H1 (cell line): ENCODE data around the gene PCDHGB5. TPM values are rescaled to one million over a fixed set of nuclear protein-coding genes. Genes with fewer than 3 reads are reported as not detected.

Experiments used
- CTCF ChIA-PET: fragments of 300-600 bp; sonication (Branson Sonifier 250); formaldehyde crosslinking; loops from one replicate; lab custom pipeline; 2021; ENCODE audit not compliant: partially characterized antibody; lab: Charles Lee
- POLR2A ChIA-PET: fragments of 300-600 bp; sonication (Branson Sonifier 250); formaldehyde crosslinking; loops from one replicate; lab custom pipeline; 2021; ENCODE audit warnings: inconsistent platforms; ENCODE audit not compliant: partially characterized antibody; lab: Charles Lee
- DNase-seq, 2 experiments: peaks; one replicate each; pipeline versions ENCODE4 v3.0.0 to v3.0.0-alpha.2; 2010 to 2022; ENCODE audit warnings: low spot score in 2 of 2, low read depth in 1 of 2, mixed read lengths in 1 of 2
- FAIRE-seq: peaks from 2 replicates; lab custom pipeline; 2011; peaks lifted over from hg19 to GRCh38; lab: Jason Lieb, UNC
- H2AFZ ChIP-seq: 2 replicates; pipeline ENCODE4 v1.8.1; 2012; ENCODE audit warnings: low read length, inconsistent platforms
- H2AK5ac ChIP-seq: 2 replicates; pipeline ENCODE4 v1.6.1; 2013; ENCODE audit warnings: low read depth, low read length
- H2BK120ac ChIP-seq: replicated peaks from 2 replicates; pipeline ENCODE3; 2013; ENCODE audit warnings: low read depth, low read length, inconsistent platforms
- H2BK12ac ChIP-seq: 2 replicates; pipeline ENCODE4 v1.6.1; 2013; ENCODE audit warnings: low read depth, low read length
- H2BK15ac ChIP-seq: 2 replicates; pipeline ENCODE4 v1.6.1; 2013; ENCODE audit warnings: low read length
- H2BK20ac ChIP-seq: 2 replicates; pipeline ENCODE4 v1.6.1; 2013; ENCODE audit warnings: low read length
- H2BK5ac ChIP-seq: 2 replicates; pipeline ENCODE4 v1.6.1; 2013; ENCODE audit warnings: low read depth, low read length
- H3K14ac ChIP-seq: 2 replicates; pipeline ENCODE4 v1.6.1; 2013; ENCODE audit warnings: inconsistent platforms; ENCODE audit not compliant: insufficient read length
- H3K18ac ChIP-seq: 2 replicates; pipeline ENCODE4 v1.6.1; 2013; ENCODE audit warnings: low read length; ENCODE audit errors: extremely low read depth
- H3K23ac ChIP-seq: 2 replicates; pipeline ENCODE4 v1.6.1; 2013; ENCODE audit warnings: inconsistent platforms; ENCODE audit not compliant: insufficient read length
- H3K23me2 ChIP-seq: 2 replicates; pipeline ENCODE4 v1.6.1; 2013; ENCODE audit warnings: low read depth, low read length
- H3K27ac ChIP-seq: 2 replicates; pipeline ENCODE4 v1.6.1; 2011; ENCODE audit warnings: low read depth, low read length, inconsistent platforms
- H3K27me3 ChIP-seq, 4 experiments: replicated peaks in 1 of 4; 1 replicate in 1 of 4; 2 replicates in 3 of 4; pipeline versions ENCODE4 v1.6.1 to v1.8.1; 2011 to 2013; ENCODE audit warnings: low read length in 3 of 4, mild to moderate bottlenecking in 3 of 4, inconsistent platforms in 2 of 4, mixed read lengths in 2 of 4, moderate library complexity in 1 of 4; ENCODE audit not compliant: control insufficient read depth in 3 of 4, insufficient read depth in 3 of 4; ENCODE audit errors: extremely low read depth in 1 of 4
- H3K36me3 ChIP-seq, 4 experiments: 2 replicates each; pipeline versions ENCODE4 v1.6.1 to v1.8.1; 2011 to 2013; ENCODE audit warnings: mild to moderate bottlenecking in 4 of 4, low read length in 3 of 4, moderate library complexity in 2 of 4, control low read depth in 1 of 4, inconsistent platforms in 1 of 4; ENCODE audit not compliant: insufficient read depth in 4 of 4, control insufficient read depth in 2 of 4
- H3K4ac ChIP-seq: replicated peaks from 2 replicates; pipeline ENCODE3; 2013; ENCODE audit warnings: low read length, low read depth, mixed read lengths, inconsistent platforms; ENCODE audit not compliant: insufficient read length
- H3K4me1 ChIP-seq, 4 experiments: replicated peaks in 1 of 4; 1 replicate in 1 of 4; 2 replicates in 3 of 4; pipeline versions ENCODE4 v1.6.1 to v1.8.1; 2011 to 2013; ENCODE audit warnings: low read length in 3 of 4, inconsistent platforms in 2 of 4, mixed read lengths in 1 of 4; ENCODE audit not compliant: insufficient read depth in 4 of 4, control insufficient read depth in 3 of 4
- H3K4me2 ChIP-seq, 2 experiments: 2 replicates each; pipeline versions ENCODE4 v1.6.1 to v1.8.1; 2011 to 2013; ENCODE audit warnings: low read depth in 2 of 2, low read length in 2 of 2, control low read depth in 1 of 2, inconsistent platforms in 1 of 2, mild to moderate bottlenecking in 1 of 2; ENCODE audit not compliant: insufficient read depth in 1 of 2
- H3K4me3 ChIP-seq, 4 experiments: fragments of 200-600, 300-600 bp in 1 of 4; sonication (generic), shearing (Covaris generic), sonication (Bioruptor Twin) in 1 of 4; 2 replicates each; pipeline versions ENCODE4 v1.5.1 to v1.8.1; 2011 to 2016; ENCODE audit warnings: low read length in 4 of 4, low read depth in 3 of 4, control low read depth in 2 of 4, inconsistent platforms in 2 of 4, mild to moderate bottlenecking in 2 of 4, mixed read lengths in 1 of 4, moderate library complexity in 1 of 4; ENCODE audit not compliant: insufficient read depth in 2 of 4; ENCODE audit errors: extremely low read depth in 1 of 4
- H3K56ac ChIP-seq: replicated peaks from 2 replicates; pipeline ENCODE3; 2013; ENCODE audit warnings: low read depth, mild to moderate bottlenecking, mixed read lengths, low read length, inconsistent platforms; ENCODE audit not compliant: insufficient read length
- H3K79me1 ChIP-seq: 2 replicates; pipeline ENCODE4 v1.6.1; 2013; ENCODE audit warnings: low read depth, low read length, control low read depth
- H3K79me2 ChIP-seq, 2 experiments: 2 replicates each; pipeline versions ENCODE4 v1.6.1 to v1.8.1; 2012 to 2013; ENCODE audit warnings: low read length in 2 of 2, mild to moderate bottlenecking in 2 of 2, inconsistent platforms in 1 of 2; ENCODE audit not compliant: insufficient read depth in 2 of 2, control insufficient read depth in 1 of 2
- H3K9ac ChIP-seq, 4 experiments: replicated peaks in 1 of 4; 1 replicate in 1 of 4; 2 replicates in 3 of 4; pipeline versions ENCODE4 v1.6.1 to v1.8.1; 2011 to 2013; ENCODE audit warnings: low read depth in 3 of 4, low read length in 3 of 4, control low read depth in 2 of 4, mild to moderate bottlenecking in 2 of 4, moderate library complexity in 2 of 4, inconsistent platforms in 1 of 4; ENCODE audit errors: extremely low read depth in 1 of 4
- H3K9me3 ChIP-seq, 2 experiments: 2 replicates each; pipeline versions ENCODE4 v1.6.1 to v1.8.1; 2012 to 2013; ENCODE audit warnings: mild to moderate bottlenecking in 2 of 2, moderate library complexity in 2 of 2, control low read depth in 1 of 2, inconsistent platforms in 1 of 2, low read depth in 1 of 2, low read length in 1 of 2, mixed read lengths in 1 of 2; ENCODE audit not compliant: insufficient read depth in 2 of 2
- H4K20me1 ChIP-seq, 2 experiments: replicated peaks in 1 of 2; 2 replicates each; pipeline versions ENCODE3 to v1.8.1; 2011 to 2013; ENCODE audit warnings: inconsistent platforms in 2 of 2, low read length in 2 of 2, mild to moderate bottlenecking in 1 of 2; ENCODE audit not compliant: insufficient read depth in 2 of 2, control insufficient read depth in 1 of 2
- H4K5ac ChIP-seq: 2 replicates; pipeline ENCODE4 v1.6.1; 2013; ENCODE audit warnings: low read length, low read depth, mixed read lengths, inconsistent platforms; ENCODE audit not compliant: insufficient read length
- H4K8ac ChIP-seq: 2 replicates; pipeline ENCODE4 v1.8.0; 2013; ENCODE audit warnings: mild to moderate bottlenecking, moderate library complexity, low read length, inconsistent platforms; ENCODE audit not compliant: insufficient read depth; ENCODE audit errors: extremely low read depth
- H4K91ac ChIP-seq: replicated peaks from 2 replicates; pipeline ENCODE3; 2013; ENCODE audit warnings: low read length, mixed read lengths, inconsistent platforms; ENCODE audit not compliant: insufficient read length
- HDAC6 ChIP-seq: IDR thresholded peaks from one replicate; pipeline ENCODE4 v1.7.1; 2012; ENCODE audit warnings: low read depth, mild to moderate bottlenecking, inconsistent platforms, low read length, moderate library complexity
- RXRA ChIP-seq: IDR thresholded peaks from 2 replicates; pipeline ENCODE4 v1.6.1; 2011; ENCODE audit warnings: low read depth, mild to moderate bottlenecking, low read length, moderate library complexity; ENCODE audit not compliant: insufficient read depth
- WGBS, 2 experiments: shearing (Covaris generic) in 1 of 2; methylation state at CpG; one replicate each; pipeline versions ENCODE4 v1.1.6 to v1.1.7; 2013 to 2015; ENCODE audit warnings: low lambda C conversion rate in 2 of 2, mixed read lengths in 2 of 2, inconsistent platforms in 1 of 2, low coverage in 1 of 2, missing lambda C conversion rate in 1 of 2; ENCODE audit not compliant: insufficient replicate concordance in 2 of 2, insufficient coverage in 1 of 2, insufficient read length in 1 of 2; ENCODE audit errors: extremely low coverage in 1 of 2, missing lambda C conversion rate in 1 of 2; 5-methylcytosine and 5-hydroxymethylcytosine counted together
- polyA plus RNA-seq, 7 experiments: library from polyadenylated mRNA; depleted of rRNA in 3 of 7; stranded (reverse) in 5 of 7; unstranded in 2 of 7; fragments of >200 nt in 5 of 7; fragments of 200-250 nt in 2 of 7; gene quantifications; 1 replicate in 5 of 7; 2 replicates in 1 of 7; 4 replicates in 1 of 7; pipeline versions ENCODE4 v1.2.1 to v1.2.3, GENCODE V29; 2011 to 2013; ENCODE audit warnings: missing spikeins in 2 of 7, mixed read lengths in 2 of 7
- total RNA-seq: library from RNA; stranded (reverse); fragmentation: NEBNext Ultra II Directional; extraction: Animal tissue kit (Norgen Biotek cat#: 25700); gene quantifications from 2 replicates; pipeline ENCODE4 v1.2.1, GENCODE V29; 2021

Gene PCDHGB5
- total and polyA plus RNA-seq, 2 of the 8 experiments (the other 6 are each of a cell fraction or from before 2014, with no cell fraction given) = 1.1 to 2.6 TPM

DNA sequence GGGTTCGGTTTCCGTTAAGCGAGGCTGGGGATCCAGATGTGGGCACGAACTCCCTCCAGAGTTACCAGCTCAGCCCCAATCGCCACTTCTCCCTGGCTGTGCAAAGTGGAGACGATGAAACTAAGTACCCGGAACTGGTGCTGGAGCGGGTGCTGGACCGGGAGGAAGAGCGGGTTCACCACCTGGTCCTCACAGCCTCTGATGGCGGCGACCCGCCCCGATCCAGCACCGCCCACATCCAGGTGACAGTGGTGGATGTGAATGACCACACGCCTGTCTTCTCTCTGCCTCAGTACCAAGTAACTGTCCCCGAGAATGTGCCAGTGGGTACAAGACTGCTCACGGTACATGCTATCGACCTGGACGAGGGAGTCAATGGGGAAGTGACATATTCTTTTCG lies 14.4 kb upstream of the PCDHGB5 start:
- POLR2A ChIA-PET = no interaction called here
- Histone ChIP-seq H2BK12ac (no peak overlapping the region), H3K79me1 (no peaks in the 10 kb centered on the region), H4K8ac (no peak overlapping the region), H3K9ac (no peak overlapping the region), H3K4me2 (no peak overlapping the region), H3K4me1 (no peaks in the 10 kb centered on the region), H2BK120ac (no peak overlapping the region), H3K79me2 (no peaks in the 10 kb centered on the region), H3K23me2 (no peaks in the 10 kb centered on the region; the same call in 1 of the 2 replicates), H3K23ac (no peak overlapping the region), H2AFZ (no peak overlapping the region), H2BK5ac (no peak overlapping the region), H3K27ac (no peak overlapping the region), H2AK5ac (no peak overlapping the region), H3K14ac (no peak overlapping the region), H3K36me3 (peaks cover 0 to under 1% (median 0%) of the 10 kb centered on the region in 4 experiments; a peak in 2 of 8 replicates), H3K4me3 (no peak overlapping the region), H3K4ac (no peak overlapping the region), H4K5ac (no peak overlapping the region), H4K20me1 (no peaks in the 10 kb centered on the region), H2BK20ac (no peak overlapping the region), H3K18ac (no peak overlapping the region), H3K27me3 (no peaks in the 10 kb centered on the region; a peak in 1 of 7 replicates), H4K91ac (no peak overlapping the region), H3K56ac (no peak overlapping the region), H3K9me3 (peaks cover 24 to 27% of the 10 kb centered on the region in 2 experiments), H2BK15ac (no peak overlapping the region)
- CTCF ChIA-PET = interaction anchor here (0.7 to 1.0 kb wide), 3 partner anchors 28 to 160 kb away, joined by 3 to 4 read pairs (median 3); partner anchors contain the start of gene PCDHB14
- DNase-seq = no peak
- 95% methylated on average over 21 of the region's 21 CpGs; no CpG with 5 or more reads in 1 of the 2 experiments for WGBS, 2 experiments
- no peak for FAIRE-seq
- TF ChIP-seq RXRA (no peak), HDAC6 (no peak)
